DOHH2 (cell line): ENCODE data around the gene METTL15.

Experiments
- H3F3A ChIP-seq: fragments of 200-600 bp; sonication (generic), shearing (Covaris generic); 2 replicates; pipeline ENCODE4 v1.6.0; 2016; ENCODE audit warnings: antibody characterized with exemption, mild to moderate bottlenecking; ENCODE audit not compliant: control insufficient read depth, insufficient read depth
- H3K27ac ChIP-seq: fragments of 200-600 bp; sonication (generic); 2 replicates; pipeline ENCODE4 v1.5.1; 2014; ENCODE audit warnings: low read depth, mild to moderate bottlenecking, low read length, moderate library complexity
- H3K27me3 ChIP-seq: fragments of 200-600 bp; sonication (generic); 2 replicates; pipeline ENCODE4 v1.6.1; 2014; ENCODE audit warnings: mild to moderate bottlenecking, low read length, mixed read lengths; ENCODE audit not compliant: control insufficient read depth
- H3K36me3 ChIP-seq: fragments of 200-600 bp; sonication (generic); 2 replicates; pipeline ENCODE4 v1.6.1; 2014; ENCODE audit warnings: mild to moderate bottlenecking, low read length, moderate library complexity, mixed read lengths; ENCODE audit not compliant: control insufficient read depth
- H3K4me1 ChIP-seq: fragments of 200-600 bp; sonication (generic); 2 replicates; pipeline ENCODE4 v1.6.1; 2014; ENCODE audit warnings: mild to moderate bottlenecking, low read length, mixed read lengths; ENCODE audit not compliant: control insufficient read depth
- H3K4me2 ChIP-seq: fragments of 200-600 bp; sonication (generic); 2 replicates; pipeline ENCODE4 v1.6.0; 2014; ENCODE audit warnings: mild to moderate bottlenecking, low read length, moderate library complexity
- H3K4me3 ChIP-seq: fragments of 200-600 bp; sonication (generic); 2 replicates; pipeline ENCODE4 v1.5.1; 2014; ENCODE audit warnings: mild to moderate bottlenecking, low read length, mixed read lengths
- H3K79me2 ChIP-seq: fragments of 200-600 bp; sonication (generic); 2 replicates; pipeline ENCODE4 v1.6.1; 2014; ENCODE audit warnings: mild to moderate bottlenecking, low read length, mixed read lengths; ENCODE audit not compliant: control insufficient read depth
- H3K9me2 ChIP-seq: fragments of 200-600 bp; sonication (generic); replicated peaks from 2 replicates; pipeline ENCODE4 v1.6.1; 2014; ENCODE audit warnings: mild to moderate bottlenecking, low read length, mixed read lengths; ENCODE audit not compliant: control insufficient read depth
- H3K9me3 ChIP-seq: fragments of 200-600 bp; sonication (generic); 2 replicates; pipeline ENCODE4 v1.6.1; 2014; ENCODE audit warnings: antibody characterized with exemption, low read length, mixed read lengths; ENCODE audit not compliant: control insufficient read depth, insufficient read depth
- H4K20me1 ChIP-seq: fragments of 200-600 bp; sonication (generic); 2 replicates; pipeline ENCODE4 v1.6.0; 2014; ENCODE audit warnings: low read depth, mild to moderate bottlenecking, antibody characterized with exemption, low read length, moderate library complexity; ENCODE audit not compliant: control insufficient read depth, insufficient read depth
- EZH2phosphoT487 ChIP-seq: fragments of 200-600 bp; sonication (generic); IDR thresholded peaks from 2 replicates; pipeline ENCODE4 v1.6.1; 2017; ENCODE audit warnings: borderline replicate concordance, mild to moderate bottlenecking, antibody characterized with exemption, low read length, moderate library complexity, mixed read lengths
- TF ChIP-seq, protein P1 (sequence below): fragments of 200-600 bp; sonication (generic); IDR thresholded peaks from one replicate; pipeline ENCODE4 v1.5.1; 2014; ENCODE audit warnings: antibody characterized with exemption, mild to moderate bottlenecking, low read depth, low read length; ENCODE audit not compliant: poor library complexity, severe bottlenecking

Gene METTL15

DNA sequence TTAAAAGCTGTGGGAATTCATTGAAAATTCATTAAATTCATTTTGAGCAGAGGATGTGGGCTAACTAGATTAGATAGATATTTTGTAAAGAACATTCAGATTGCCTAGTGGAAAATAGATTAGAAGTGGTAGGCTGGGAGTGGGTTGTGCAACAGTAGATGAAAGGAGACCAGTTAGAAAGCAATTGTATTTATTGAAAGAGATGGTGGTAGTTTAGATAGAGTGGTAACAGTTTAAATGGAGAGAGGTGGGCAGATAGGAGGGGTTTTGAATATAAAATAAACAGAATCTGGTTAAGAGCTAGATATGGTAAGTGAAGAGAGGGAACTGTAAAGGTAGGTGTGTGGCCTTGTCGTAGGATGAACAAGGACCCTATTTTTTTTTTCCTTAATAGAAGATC is 34.5 kb downstream of the METTL15 start:
- Histone ChIP-seq H3K9me3 (peaks cover 22% of the 10 kb centered on the region), H3K27ac (no peak overlapping the region), H3K9me2 (no peaks in the 10 kb centered on the region), H3K79me2 (no peaks in the 10 kb centered on the region), H3K36me3 (no peaks in the 10 kb centered on the region; the same call in 1 of the 2 replicates), H3K27me3 (no peaks in the 10 kb centered on the region), H4K20me1 (no peaks in the 10 kb centered on the region), H3K4me3 (no peak overlapping the region), H3F3A (no peaks in the 10 kb centered on the region), H3K4me1 (peaks cover 15% of the 10 kb centered on the region), H3K4me2 (no peak overlapping the region)
- TF ChIP-seq, protein P1, sequence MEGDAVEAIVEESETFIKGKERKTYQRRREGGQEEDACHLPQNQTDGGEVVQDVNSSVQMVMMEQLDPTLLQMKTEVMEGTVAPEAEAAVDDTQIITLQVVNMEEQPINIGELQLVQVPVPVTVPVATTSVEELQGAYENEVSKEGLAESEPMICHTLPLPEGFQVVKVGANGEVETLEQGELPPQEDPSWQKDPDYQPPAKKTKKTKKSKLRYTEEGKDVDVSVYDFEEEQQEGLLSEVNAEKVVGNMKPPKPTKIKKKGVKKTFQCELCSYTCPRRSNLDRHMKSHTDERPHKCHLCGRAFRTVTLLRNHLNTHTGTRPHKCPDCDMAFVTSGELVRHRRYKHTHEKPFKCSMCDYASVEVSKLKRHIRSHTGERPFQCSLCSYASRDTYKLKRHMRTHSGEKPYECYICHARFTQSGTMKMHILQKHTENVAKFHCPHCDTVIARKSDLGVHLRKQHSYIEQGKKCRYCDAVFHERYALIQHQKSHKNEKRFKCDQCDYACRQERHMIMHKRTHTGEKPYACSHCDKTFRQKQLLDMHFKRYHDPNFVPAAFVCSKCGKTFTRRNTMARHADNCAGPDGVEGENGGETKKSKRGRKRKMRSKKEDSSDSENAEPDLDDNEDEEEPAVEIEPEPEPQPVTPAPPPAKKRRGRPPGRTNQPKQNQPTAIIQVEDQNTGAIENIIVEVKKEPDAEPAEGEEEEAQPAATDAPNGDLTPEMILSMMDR, result no peak
- TF ChIP-seq EZH2phosphoT487, result no peak

DNA sequence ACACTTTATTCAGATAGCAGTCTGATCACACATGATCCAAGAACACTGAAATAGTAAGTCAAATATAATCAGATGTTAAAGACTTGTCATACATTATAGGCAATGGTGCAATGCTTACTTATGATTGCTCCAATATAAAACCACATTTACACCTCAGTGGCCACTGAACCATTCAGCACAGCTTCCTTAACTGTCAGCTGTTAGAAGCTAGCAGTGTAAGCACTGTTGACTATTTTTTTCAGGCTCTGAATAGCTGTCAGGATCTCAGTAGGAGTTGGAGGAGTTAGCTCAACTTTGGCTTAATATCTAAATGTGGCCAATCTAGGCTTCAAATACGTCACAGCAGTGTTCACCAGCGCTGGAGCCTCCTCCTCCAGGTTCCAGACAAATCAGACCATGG is 36.6 kb downstream of the METTL15 start:
- Histone ChIP-seq H3K27me3 (no peaks in the 10 kb centered on the region), H3K79me2 (no peaks in the 10 kb centered on the region), H3K36me3 (no peaks in the 10 kb centered on the region), H4K20me1 (no peaks in the 10 kb centered on the region), H3K27ac (no peak overlapping the region), H3K9me3 (peaks cover 8% of the 10 kb centered on the region), H3F3A (no peaks in the 10 kb centered on the region), H3K4me1 (peaks cover 15% of the 10 kb centered on the region), H3K4me3 (no peak overlapping the region), H3K9me2 (no peaks in the 10 kb centered on the region), H3K4me2 (peak overlapping the region; percentile 18; the same call in 1 of the 2 replicates)
- no peak for TF ChIP-seq EZH2phosphoT487

DNA sequence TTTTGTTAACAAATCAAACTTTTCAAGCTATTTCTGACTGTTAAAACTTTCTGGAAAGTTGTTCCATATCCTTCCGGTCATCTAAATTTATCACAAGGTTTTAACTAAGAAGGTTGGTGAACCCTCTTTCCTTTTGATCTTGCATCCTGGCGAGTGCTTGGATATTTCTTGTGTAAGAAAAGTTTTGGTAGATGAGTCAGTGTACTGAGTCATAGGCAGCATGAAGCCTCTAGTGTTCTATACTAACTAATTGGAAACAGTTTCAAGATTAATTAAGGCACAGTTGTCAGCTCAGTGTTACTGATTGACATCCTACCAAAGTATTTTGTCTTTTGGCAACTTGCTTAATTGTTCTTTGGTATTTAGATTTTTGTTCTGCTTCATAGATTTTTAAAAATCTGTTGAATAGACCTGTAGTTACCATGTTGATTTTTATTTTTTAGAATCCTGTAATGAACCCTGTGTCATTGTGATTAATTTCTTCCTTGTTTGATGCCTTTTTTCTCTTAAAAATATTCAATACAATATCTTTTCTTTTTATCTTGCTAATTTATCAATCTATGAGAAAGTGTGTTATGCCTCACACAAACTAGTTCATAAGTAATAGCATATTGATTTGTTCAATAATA is 38.0 kb downstream of the METTL15 start:
- H4K20me1 ChIP-seq, result no peaks in the 10 kb centered on the region
- H3K9me3 ChIP-seq, result no peaks in the 10 kb centered on the region
- H3K4me3 ChIP-seq, result no peak overlapping the region
- peaks cover 15% of the 10 kb centered on the region for H3K4me1 ChIP-seq
- no peaks in the 10 kb centered on the region for H3K36me3 ChIP-seq
- no peaks in the 10 kb centered on the region for H3F3A ChIP-seq
- TF ChIP-seq, protein P1, result no peak
- no peak for TF ChIP-seq EZH2phosphoT487
- no peaks in the 10 kb centered on the region for H3K27me3 ChIP-seq
- H3K9me2 ChIP-seq, result no peaks in the 10 kb centered on the region
- H3K4me2 ChIP-seq, result no peak overlapping the region
- H3K79me2 ChIP-seq, result no peaks in the 10 kb centered on the region
- H3K27ac ChIP-seq, result no peak overlapping the region

DNA sequence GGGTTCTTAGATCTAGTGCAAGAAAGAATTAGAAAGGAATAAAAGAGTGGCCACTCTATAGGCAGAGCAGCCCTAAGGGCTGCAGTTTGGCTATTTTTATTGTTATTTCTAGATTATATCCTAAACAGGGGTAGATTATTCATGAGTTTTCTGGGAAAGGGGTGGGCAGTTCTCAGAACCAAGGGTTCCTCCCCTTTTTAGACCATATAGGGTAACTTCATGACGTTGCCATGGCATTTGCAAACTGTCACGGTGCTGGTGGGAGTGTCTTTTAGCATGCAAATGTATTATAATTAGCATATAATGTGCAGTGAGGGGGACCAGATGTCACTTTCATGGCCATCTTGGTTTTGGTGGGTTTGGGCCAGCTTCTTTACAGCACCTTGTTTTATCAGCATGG is 44.6 kb downstream of the METTL15 start:
- Histone ChIP-seq H3K9me2 (no peaks in the 10 kb centered on the region), H3K36me3 (peaks cover 6% of the 10 kb centered on the region; the same call in 1 of the 2 replicates), H3K4me3 (no peak overlapping the region), H3K27ac (no peak overlapping the region), H3K27me3 (no peaks in the 10 kb centered on the region), H3F3A (no peaks in the 10 kb centered on the region), H3K4me1 (no peaks in the 10 kb centered on the region), H3K4me2 (no peak overlapping the region), H4K20me1 (no peaks in the 10 kb centered on the region), H3K79me2 (no peaks in the 10 kb centered on the region), H3K9me3 (no peaks in the 10 kb centered on the region)
- TF ChIP-seq EZH2phosphoT487, result no peak
- TF ChIP-seq, protein P1, result no peak
